ENCODE data around the gene CNKSR3.

DNA sequence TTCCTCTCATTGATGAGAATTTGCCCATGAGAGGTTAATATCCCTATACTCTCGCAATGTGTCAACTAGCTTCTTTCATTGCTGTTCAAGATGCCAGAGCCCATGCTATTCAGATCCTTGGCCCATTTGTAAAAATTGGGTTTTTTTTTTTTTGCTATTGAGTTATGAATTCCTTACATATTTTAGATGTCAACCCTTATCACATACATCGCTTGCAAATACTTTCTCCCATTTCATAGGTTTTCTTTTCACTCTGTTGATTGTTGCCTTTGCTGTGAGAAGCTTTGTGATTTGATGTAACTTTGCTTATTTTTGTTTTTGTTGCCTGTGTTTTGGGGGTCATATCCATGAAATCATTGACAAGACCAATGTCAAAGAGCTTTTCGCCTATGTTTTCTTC lies 121.7 kb downstream of the CNKSR3 start:
- TF ChIP-seq, protein P1, sequence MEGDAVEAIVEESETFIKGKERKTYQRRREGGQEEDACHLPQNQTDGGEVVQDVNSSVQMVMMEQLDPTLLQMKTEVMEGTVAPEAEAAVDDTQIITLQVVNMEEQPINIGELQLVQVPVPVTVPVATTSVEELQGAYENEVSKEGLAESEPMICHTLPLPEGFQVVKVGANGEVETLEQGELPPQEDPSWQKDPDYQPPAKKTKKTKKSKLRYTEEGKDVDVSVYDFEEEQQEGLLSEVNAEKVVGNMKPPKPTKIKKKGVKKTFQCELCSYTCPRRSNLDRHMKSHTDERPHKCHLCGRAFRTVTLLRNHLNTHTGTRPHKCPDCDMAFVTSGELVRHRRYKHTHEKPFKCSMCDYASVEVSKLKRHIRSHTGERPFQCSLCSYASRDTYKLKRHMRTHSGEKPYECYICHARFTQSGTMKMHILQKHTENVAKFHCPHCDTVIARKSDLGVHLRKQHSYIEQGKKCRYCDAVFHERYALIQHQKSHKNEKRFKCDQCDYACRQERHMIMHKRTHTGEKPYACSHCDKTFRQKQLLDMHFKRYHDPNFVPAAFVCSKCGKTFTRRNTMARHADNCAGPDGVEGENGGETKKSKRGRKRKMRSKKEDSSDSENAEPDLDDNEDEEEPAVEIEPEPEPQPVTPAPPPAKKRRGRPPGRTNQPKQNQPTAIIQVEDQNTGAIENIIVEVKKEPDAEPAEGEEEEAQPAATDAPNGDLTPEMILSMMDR (IDR thresholded peaks at IDR 0.05) = no peak
- TF ChIP-seq POLR2A (IDR thresholded peaks at IDR 0.05) = no peak
